Measurements from ENCODE around the gene LRMDA.

Gene LRMDA

GRCh38 chr10:76331742-76332141 is 900.3 kb downstream of the LRMDA start:
- Histone ChIP-seq H3K9me2 (replicated peaks; ENCODE audit: low read depth, low read length) (no peaks in the 10 kb centered on the region), H3K4me2 (ENCODE audit: low read depth, low read length, poor library complexity, severe bottlenecking) (no peak overlapping the region), H3K9me3 (ENCODE audit: insufficient read depth, low read depth, low read length) (no peaks in the 10 kb centered on the region), H3K36me3 (ENCODE audit: insufficient read depth, low read length) (no peaks in the 10 kb centered on the region), H3K79me2 (ENCODE audit: insufficient read depth, low read length) (no peaks in the 10 kb centered on the region), H3F3A (ENCODE audit: low read depth) (no peaks in the 10 kb centered on the region), H4K20me1 (ENCODE audit: insufficient read depth, low read length, poor library complexity, severe bottlenecking) (no peaks in the 10 kb centered on the region), H2AFZ (ENCODE audit: low read length) (no peak overlapping the region), H3K27me3 (ENCODE audit: insufficient read depth, low read length, poor library complexity, severe bottlenecking) (no peaks in the 10 kb centered on the region), H3K4me1 (ENCODE audit: insufficient read depth, low read length, poor library complexity, severe bottlenecking) (peaks cover 3% of the 10 kb centered on the region), H3K4me3 (ENCODE audit: low read length, poor library complexity, severe bottlenecking) (no peak overlapping the region), H3K9ac (ENCODE audit: low read depth, low read length, poor library complexity, severe bottlenecking) (no peak overlapping the region)
- TF ChIP-seq EZH2phosphoT487 (IDR thresholded peaks at IDR 0.05; ENCODE audit: borderline replicate concordance) (no peak), CTCF (conservative IDR thresholded peaks at IDR 0.05; ENCODE audit: low read length) (no peak)

- Histone ChIP-seq H3F3A (ENCODE audit: low read depth) (no peaks in the 10 kb centered on the region), H3K4me1 (ENCODE audit: insufficient read depth, low read length, poor library complexity, severe bottlenecking) (peaks cover 13% of the 10 kb centered on the region), H3K79me2 (ENCODE audit: insufficient read depth, low read length) (no peaks in the 10 kb centered on the region), H3K9me3 (ENCODE audit: insufficient read depth, low read depth, low read length) (no peaks in the 10 kb centered on the region), H2AFZ (ENCODE audit: low read length) (no peak overlapping the region), H3K9ac (ENCODE audit: low read depth, low read length, poor library complexity, severe bottlenecking) (no peak overlapping the region), H3K9me2 (replicated peaks; ENCODE audit: low read depth, low read length) (no peaks in the 10 kb centered on the region), H3K4me2 (ENCODE audit: low read depth, low read length, poor library complexity, severe bottlenecking) (no peak overlapping the region), H3K36me3 (ENCODE audit: insufficient read depth, low read length) (no peaks in the 10 kb centered on the region), H3K4me3 (ENCODE audit: low read length, poor library complexity, severe bottlenecking) (no peak overlapping the region), H3K27me3 (ENCODE audit: insufficient read depth, low read length, poor library complexity, severe bottlenecking) (no peaks in the 10 kb centered on the region), H4K20me1 (ENCODE audit: insufficient read depth, low read length, poor library complexity, severe bottlenecking) (no peaks in the 10 kb centered on the region)
- TF ChIP-seq EZH2phosphoT487 (IDR thresholded peaks at IDR 0.05; ENCODE audit: borderline replicate concordance) (no peak), CTCF (conservative IDR thresholded peaks at IDR 0.05; ENCODE audit: low read length) (no peak)
These were observed 901.9 kb downstream of the LRMDA start for GRCh38 chr10:76333326-76333725.

- H2AFZ ChIP-seq (ENCODE audit: low read length), result no peak overlapping the region
- no peaks in the 10 kb centered on the region for H3F3A ChIP-seq (ENCODE audit: low read depth)
- no peak for TF ChIP-seq CTCF (conservative IDR thresholded peaks at IDR 0.05; ENCODE audit: low read length)
- no peak for TF ChIP-seq EZH2phosphoT487 (IDR thresholded peaks at IDR 0.05; ENCODE audit: borderline replicate concordance)
- H3K36me3 ChIP-seq (ENCODE audit: insufficient read depth, low read length), result no peaks in the 10 kb centered on the region
- no peaks in the 10 kb centered on the region for H3K79me2 ChIP-seq (ENCODE audit: insufficient read depth, low read length)
- no peak overlapping the region for H3K9ac ChIP-seq (ENCODE audit: low read depth, low read length, poor library complexity, severe bottlenecking)
- H3K4me2 ChIP-seq (ENCODE audit: low read depth, low read length, poor library complexity, severe bottlenecking), result no peak overlapping the region
- peaks cover 17% of the 10 kb centered on the region for H3K4me1 ChIP-seq (ENCODE audit: insufficient read depth, low read length, poor library complexity, severe bottlenecking)
- no peaks in the 10 kb centered on the region for H4K20me1 ChIP-seq (ENCODE audit: insufficient read depth, low read length, poor library complexity, severe bottlenecking)
- no peaks in the 10 kb centered on the region for H3K27me3 ChIP-seq (ENCODE audit: insufficient read depth, low read length, poor library complexity, severe bottlenecking)
- H3K4me3 ChIP-seq (ENCODE audit: low read length, poor library complexity, severe bottlenecking), result no peak overlapping the region
- no peaks in the 10 kb centered on the region for H3K9me2 ChIP-seq (replicated peaks; ENCODE audit: low read depth, low read length)
- no peaks in the 10 kb centered on the region for H3K9me3 ChIP-seq (ENCODE audit: insufficient read depth, low read depth, low read length)
These were observed 902.4 kb downstream of the LRMDA start for GRCh38 chr10:76333796-76334195.

Measured in Loucy (cell line).